Liver (tissue), 9 donors: Measurements from ENCODE around the gene ZNF426. TPM values are rescaled to one million over a fixed set of nuclear protein-coding genes. Genes with fewer than 3 reads are reported as not detected.
A peak's percentile ranks its signal among the peaks of the same experiment; 100 is the strongest.

Experiments used
- DNase-seq: peaks from one replicate; pipeline ENCODE4 v3.0.0-alpha.2; 2017; ENCODE audit warnings: low spot score
- H3K27ac ChIP-seq, 2 donors: one replicate each; pipeline ENCODE4 v1.7.0; 2013; ENCODE audit warnings: inconsistent platforms in 2 of 2, low read length in 2 of 2, control low read depth in 1 of 2, low read depth in 1 of 2, mild to moderate bottlenecking in 1 of 2
- H3K27me3 ChIP-seq, 4 donors: one replicate each; pipeline versions ENCODE4 v1.6.1 to v1.7.0; 2013; ENCODE audit warnings: low read length in 3 of 4, inconsistent platforms in 1 of 4, mild to moderate bottlenecking in 1 of 4, moderate library complexity in 1 of 4; ENCODE audit not compliant: control insufficient read depth in 4 of 4, insufficient read depth in 4 of 4
- H3K36me3 ChIP-seq, 4 donors: one replicate each; pipeline versions ENCODE4 v1.6.1 to v1.7.0; 2013; ENCODE audit warnings: low read length in 3 of 4, mild to moderate bottlenecking in 3 of 4, low read depth in 1 of 4, moderate library complexity in 1 of 4; ENCODE audit not compliant: control insufficient read depth in 4 of 4, insufficient read depth in 3 of 4
- H3K4me1 ChIP-seq, 4 donors: one replicate each; pipeline versions ENCODE4 v1.6.1 to v1.7.0; 2013; ENCODE audit warnings: low read length in 3 of 4, mild to moderate bottlenecking in 3 of 4, moderate library complexity in 1 of 4; ENCODE audit not compliant: control insufficient read depth in 4 of 4, insufficient read depth in 4 of 4
- H3K4me3 ChIP-seq, 3 donors: one replicate each; pipeline versions ENCODE4 v1.6.1 to v1.7.0; 2013; ENCODE audit warnings: low read length in 3 of 3, control low read depth in 1 of 3, low read depth in 1 of 3, mild to moderate bottlenecking in 1 of 3
- H3K9ac ChIP-seq, 2 donors: one replicate each; pipeline ENCODE4 v1.7.0; 2013; ENCODE audit warnings: low read length in 2 of 2, mild to moderate bottlenecking in 2 of 2, moderate library complexity in 2 of 2, control low read depth in 1 of 2, low read depth in 1 of 2
- H3K9me3 ChIP-seq, 4 donors: one replicate each; pipeline versions ENCODE4 v1.6.1 to v1.7.0; 2013; ENCODE audit warnings: low read length in 3 of 4; ENCODE audit not compliant: control insufficient read depth in 4 of 4
- ATF3 ChIP-seq: IDR thresholded peaks from 2 replicates; pipeline ENCODE4 v1.6.1; 2016; ENCODE audit warnings: antibody characterized with exemption
- CTCF ChIP-seq: fragments of 150-350 bp; IDR thresholded peaks from 2 replicates; pipeline ENCODE4 v1.5.1; 2017; ENCODE audit warnings: improper control_type of control experiment, low read depth, low read length; ENCODE audit not compliant: missing input control
- EGR1 ChIP-seq, 2 donors: IDR thresholded peaks; 2 replicates each; pipeline ENCODE4 v1.6.1; 2016 to 2018; ENCODE audit warnings: antibody characterized with exemption in 2 of 2, low read depth in 2 of 2
- FOXA1 ChIP-seq: IDR thresholded peaks from 2 replicates; pipeline ENCODE4 v1.6.1; 2016; ENCODE audit warnings: antibody characterized with exemption
- FOXA2 ChIP-seq: IDR thresholded peaks from 2 replicates; pipeline ENCODE4 v1.6.1; 2016; ENCODE audit warnings: antibody characterized with exemption
- HNF4A ChIP-seq, 2 donors: conservative IDR thresholded peaks; 2 replicates each; pipeline ENCODE4 v1.6.1; 2016; ENCODE audit warnings: antibody characterized with exemption in 2 of 2, mild to moderate bottlenecking in 2 of 2
- HNF4G ChIP-seq: IDR thresholded peaks from 2 replicates; pipeline ENCODE4 v1.6.1; 2016; ENCODE audit warnings: antibody characterized with exemption
- JUND ChIP-seq, 2 donors: IDR thresholded peaks; 2 replicates each; pipeline ENCODE4 v1.6.1; 2016; ENCODE audit warnings: antibody characterized with exemption in 2 of 2
- NR2F2 ChIP-seq: IDR thresholded peaks from 2 replicates; pipeline ENCODE4 v1.6.1; 2016; ENCODE audit warnings: antibody characterized with exemption
- RAD21 ChIP-seq, 2 donors: IDR thresholded peaks; 2 replicates each; pipeline ENCODE4 v1.6.1; 2016; ENCODE audit warnings: antibody characterized with exemption in 2 of 2, mild to moderate bottlenecking in 2 of 2
- REST ChIP-seq: IDR thresholded peaks from 2 replicates; pipeline ENCODE4 v1.6.1; 2016; ENCODE audit warnings: antibody characterized with exemption, mild to moderate bottlenecking
- RXRA ChIP-seq, 2 donors: IDR thresholded peaks; 2 replicates each; pipeline ENCODE4 v1.6.1; 2017 to 2018; ENCODE audit warnings: antibody characterized with exemption in 2 of 2, mild to moderate bottlenecking in 1 of 2
- SP1 ChIP-seq: IDR thresholded peaks from 2 replicates; pipeline ENCODE4 v1.6.1; 2018; ENCODE audit warnings: antibody characterized with exemption, mild to moderate bottlenecking
- TAF1 ChIP-seq: conservative IDR thresholded peaks from 2 replicates; pipeline ENCODE4 v1.6.1; 2016; ENCODE audit warnings: antibody characterized with exemption, mild to moderate bottlenecking
- YY1 ChIP-seq: IDR thresholded peaks from 2 replicates; pipeline ENCODE4 v1.6.1; 2016; ENCODE audit warnings: antibody characterized with exemption, mild to moderate bottlenecking
- ZBTB33 ChIP-seq: IDR thresholded peaks from 2 replicates; pipeline ENCODE4 v1.6.1; 2016; ENCODE audit warnings: antibody characterized with exemption
- WGBS: extraction: QIAGEN DNeasy Blood & Tissue Kit; methylation state at CpG from one replicate; pipeline ENCODE4 v1.1.7; 2013; 5-methylcytosine and 5-hydroxymethylcytosine counted together
- polyA plus RNA-seq, 2 donors: library from polyadenylated mRNA; stranded (reverse) in 1 of 2; unstranded in 1 of 2; fragments of 200-250 nt in 1 of 2; fragments of >200 nt in 1 of 2; fragmentation: Nextera tagmentation in 1 of 2; extraction: Ambion mirVana in 1 of 2; gene quantifications; one replicate each; pipeline versions ENCODE4 v1.2.1 to v1.2.3, GENCODE V29; 2013 to 2015
- total RNA-seq, 2 donors: library from RNA; depleted of rRNA; stranded (reverse); fragments of >200 nt; gene quantifications; one replicate each; pipeline ENCODE4 v1.2.3, GENCODE V29; 2014
- donor health status: healthy.
- donor health status: healthy.
- donor health status: healthy.
- donor health status: healthy.
- donor health status: healthy.

The ZNF426 gene
- total and polyA plus RNA-seq, 4 donors: 0.75 to 6.8 (median 2.8) TPM

- no peak for DNase-seq
- Histone ChIP-seq H3K9ac (no peak overlapping the region), H3K27ac (no peak overlapping the region), H3K36me3 (peaks cover 6 to 13% (median 6%) of the 10 kb centered on the region in 4 donors), H3K4me3 (no peak overlapping the region), H3K4me1 (peaks cover 0 to 4% (median 2%) of the 10 kb centered on the region in 4 donors), H3K27me3 (no peaks in the 10 kb centered on the region), H3K9me3 (peaks cover 4 to 26% (median 13%) of the 10 kb centered on the region in 4 donors)
- TF ChIP-seq RXRA (IDR thresholded peaks at IDR 0.05) (no peak), REST (no peak), HNF4G (no peak), SP1 (no peak), FOXA1 (no peak), FOXA2 (no peak), ATF3 (no peak)
- WGBS: 91% methylated on average over 5 of the region's 5 CpGs
Measured at GRCh38 chr19:9580728-9581127, 42.3 kb upstream of the ZNF426 start.

GRCh38 chr19:9570255-9570654, 31.8 kb upstream of the ZNF426 start:
- Histone ChIP-seq H3K4me3 (peak overlapping the region in 1 of 3 donors; percentile 6), H3K36me3 (peaks cover 14 to 57% (median 46%) of the 10 kb centered on the region in 4 donors), H3K27ac (no peak overlapping the region), H3K4me1 (no peaks in the 10 kb centered on the region), H3K9me3 (peaks cover 58 to 93% (median 64%) of the 10 kb centered on the region in 4 donors), H3K9ac (no peak overlapping the region), H3K27me3 (no peaks in the 10 kb centered on the region)
- 98% methylated on average over 6 of the region's 6 CpGs for WGBS
- DNase-seq: no peak
- TF ChIP-seq FOXA1 (no peak), HNF4A (conservative IDR thresholded peaks at IDR 0.05) (no peak), HNF4G (no peak)

GRCh38 chr19:9566729-9567128, 28.3 kb upstream of the ZNF426 start:
- Histone ChIP-seq H3K27ac (no peak overlapping the region), H3K9ac (no peak overlapping the region), H3K9me3 (peaks cover 61 to 92% (median 69%) of the 10 kb centered on the region in 4 donors), H3K4me1 (no peaks in the 10 kb centered on the region), H3K27me3 (no peaks in the 10 kb centered on the region), H3K4me3 (peak overlapping the region in 2 of 3 donors; percentile 61 to 65), H3K36me3 (peaks cover 15 to 71% (median 68%) of the 10 kb centered on the region in 4 donors)
- WGBS: 100% methylated on average over 1 of the region's 1 CpG
- DNase-seq: no peak
- TF ChIP-seq TAF1 (no peak), REST (no peak), RAD21 (IDR thresholded peaks at IDR 0.05) (no peak), ATF3 (no peak), RXRA (IDR thresholded peaks at IDR 0.05) (no peak), ZBTB33 (no peak), FOXA1 (no peak), NR2F2 (no peak), FOXA2 (no peak), YY1 (no peak), SP1 (no peak), HNF4A (conservative IDR thresholded peaks at IDR 0.05) (no peak), CTCF (no peak), EGR1 (IDR thresholded peaks at IDR 0.05; ENCODE audit: low read depth in 2 of 2) (no peak), JUND (IDR thresholded peaks at IDR 0.05) (no peak)
